MCF 10A (cell line): ENCODE results near the gene FPGS. TPM values are rescaled to one million over a fixed set of nuclear protein-coding genes. Genes with fewer than 3 reads are reported as not detected.

ENCODE experiments used
- BruUV-seq: library from RNA; stranded (reverse); fragments of 400-500 nt; replicated peaks from 2 replicates; lab custom pipeline; 2021; lab: Mats Ljungman, UMichigan
- CTCF ChIA-PET: fragments of 300-600 bp; sonication (Branson Sonifier 250); formaldehyde crosslinking; extraction: SDS; loops from one replicate; lab custom pipeline; 2021; ENCODE audit warnings: antibody characterized with exemption, inconsistent platforms; lab: Yijun Ruan, JAX
- POLR2A ChIA-PET: fragments of 300-600, 350-650 bp; sonication (Branson Sonifier 250); formaldehyde crosslinking; extraction: SDS; loops from one replicate; lab custom pipeline; 2020; ENCODE audit warnings: antibody characterized with exemption, inconsistent platforms; lab: Yijun Ruan, JAX
- DNase-seq: peaks from one replicate; pipeline ENCODE4 v3.0.0-alpha.2; 2018; ENCODE audit not compliant: unreplicated experiment
- H3K27ac Mint-ChIP-seq: one replicate; pipeline ENCODE4 v1.8.0; 2022; ENCODE audit warnings: mild to moderate bottlenecking, low read depth, mixed read lengths; ENCODE audit not compliant: unreplicated experiment
- H3K27me3 Mint-ChIP-seq: one replicate; pipeline ENCODE4 v1.8.0; 2022; ENCODE audit warnings: mixed read lengths; ENCODE audit not compliant: insufficient read depth, unreplicated experiment
- H3K36me3 Mint-ChIP-seq: one replicate; pipeline ENCODE4 v1.8.0; 2022; ENCODE audit warnings: mild to moderate bottlenecking, moderate library complexity, mixed read lengths; ENCODE audit not compliant: insufficient read depth, unreplicated experiment
- H3K4me1 Mint-ChIP-seq: one replicate; pipeline ENCODE4 v1.8.0; 2022; ENCODE audit warnings: mixed read lengths; ENCODE audit not compliant: insufficient read depth, unreplicated experiment
- H3K4me3 Mint-ChIP-seq: one replicate; pipeline ENCODE4 v1.8.0; 2022; ENCODE audit warnings: mild to moderate bottlenecking, moderate library complexity, mixed read lengths; ENCODE audit not compliant: unreplicated experiment
- H3K9me3 Mint-ChIP-seq: one replicate; pipeline ENCODE4 v1.8.0; 2022; ENCODE audit warnings: mixed read lengths; ENCODE audit not compliant: unreplicated experiment
- CTCF ChIP-seq: fragments of 200-600 bp; IDR thresholded peaks from one replicate; pipeline ENCODE4 v1.8.0; 2022; ENCODE audit warnings: antibody characterized with exemption, mild to moderate bottlenecking; ENCODE audit not compliant: unreplicated experiment
- intact Hi-C: fragments of 100-400 bp; cut with micrococcal nuclease; formaldehyde crosslinking; loops from 2 replicates; pipeline ENCODE4 v1.14.1; 2022
- total RNA-seq: library from RNA; stranded (reverse); gene quantifications from 2 replicates; pipeline ENCODE4 v1.2.3, GENCODE V29; 2022

The FPGS gene
- total RNA-seq, 1 experiment from 2014 or later, result 130 TPM

GRCh38 chr9:127789179-127789578 lies 13.5 kb upstream of the FPGS start:
- Mint-ChIP-seq H3K36me3 (peaks cover 71% of the 10 kb centered on the region), H3K4me1 (peaks cover 9% of the 10 kb centered on the region), H3K27ac (no peak overlapping the region), H3K4me3 (no peak overlapping the region), H3K9me3 (no peaks in the 10 kb centered on the region), H3K27me3 (no peaks in the 10 kb centered on the region)
- no TSS peak for BruUV-seq
- ChIA-PET CTCF (interaction anchor here (1.2 kb wide), 1 partner anchor 80 kb away, joined by 5 read pairs; no protein-coding TSS in a partner anchor), POLR2A (interaction anchor here (0.7 kb wide), 1 partner anchor 13 kb away, joined by 3 read pairs; the partner anchor contains the start of gene FPGS)
- intact Hi-C loops, result no loop called here
- no peak for DNase-seq
- no peak for TF ChIP-seq CTCF

GRCh38 chr9:127790094-127790855 lies 12.4 kb upstream of the FPGS start:
- Mint-ChIP-seq H3K27ac (peak overlapping the region; percentile 75), H3K27me3 (no peaks in the 10 kb centered on the region), H3K4me3 (no peak overlapping the region), H3K4me1 (peaks cover 9% of the 10 kb centered on the region), H3K9me3 (no peaks in the 10 kb centered on the region), H3K36me3 (peaks cover 71% of the 10 kb centered on the region)
- POLR2A ChIA-PET, result no interaction called here
- no TSS peak for BruUV-seq
- CTCF ChIA-PET, result interaction anchor here (1.1 to 1.2 kb wide), 2 partner anchors 79 to 131 kb away, joined by 5 to 6 read pairs; no protein-coding TSS in a partner anchor
- DNase-seq, result no peak
- no peak for TF ChIP-seq CTCF
- intact Hi-C loops, result no loop called here

- Mint-ChIP-seq H3K9me3 (no peaks in the 10 kb centered on the region), H3K4me3 (no peak overlapping the region), H3K27ac (no peak overlapping the region), H3K36me3 (peaks cover 71% of the 10 kb centered on the region), H3K4me1 (peaks cover 9% of the 10 kb centered on the region), H3K27me3 (no peaks in the 10 kb centered on the region)
- BruUV-seq, result no TSS peak
- no peak for TF ChIP-seq CTCF
- intact Hi-C loops, result no loop called here
- DNase-seq, result no peak
- ChIA-PET CTCF (interaction anchor here (1.1 kb wide), 1 partner anchor 130 kb away, joined by 6 read pairs; no protein-coding TSS in a partner anchor), POLR2A (no interaction called here)
Observed at GRCh38 chr9:127791085-127791484, 11.6 kb upstream of the FPGS start.

GRCh38 chr9:127792417-127793031 lies 10.2 kb upstream of the FPGS start:
- peaks cover 60% of the 10 kb centered on the region for H3K36me3 Mint-ChIP-seq
- intact Hi-C loops, result no loop called here
- no peak for DNase-seq

More at GRCh38 chr9:127792417-127793031, 10.2 kb upstream of the FPGS start:
- POLR2A ChIA-PET, result interaction anchor here (0.6 to 1.1 kb wide), 7 partner anchors 9 to 396 kb away, joined by 3 to 6 read pairs (median 3); no protein-coding TSS in a partner anchor
- no peak overlapping the region for H3K27ac Mint-ChIP-seq
- no peaks in the 10 kb centered on the region for H3K9me3 Mint-ChIP-seq
- H3K4me3 Mint-ChIP-seq, result no peak overlapping the region
- H3K27me3 Mint-ChIP-seq, result no peaks in the 10 kb centered on the region
- CTCF ChIA-PET, result interaction anchor here (0.6 to 1.4 kb wide), 6 partner anchors 41 to 182 kb away, joined by 3 to 5 read pairs (median 4); no protein-coding TSS in a partner anchor
- no peak for TF ChIP-seq CTCF
- BruUV-seq, result no TSS peak
- H3K4me1 Mint-ChIP-seq, result peaks cover 1% of the 10 kb centered on the region
